Activated naive CD8-positive, alpha-beta T cell treated with anti-CD3 and anti-CD28 coated beads, Interleukin-2, amount 10 ng/mL, durations not matched to agents 7 days and 5 days (primary cell): ENCODE results near the gene TBC1D3I. TPM values are rescaled to one million over a fixed set of nuclear protein-coding genes. Genes with fewer than 3 reads are reported as not detected.
"Not testable (repeated sequence)": the region's sequence is repeated elsewhere in the genome, so short reads cannot be mapped to it uniquely, and the experiment has no call there.

Experiments
- ATAC-seq: fragments of 150-1000 bp; cut with Tn5 transposase; one replicate; pipeline ENCODE4 v1.10.0; 2021; ENCODE audit warnings: low read depth, moderate library complexity
- POLR2A ChIA-PET: fragments of 350-600 bp; sonication (Branson Sonifier 250); formaldehyde crosslinking; loops from one replicate; lab custom pipeline; 2021; ENCODE audit warnings: antibody characterized with exemption; lab: Charles Lee
- DNase-seq: peaks from one replicate; pipeline ENCODE4 v3.0.0; 2021
- H3K27ac Mint-ChIP-seq: one replicate; pipeline ENCODE4 v1.8.0; 2022; ENCODE audit warnings: mild to moderate bottlenecking, mixed read lengths
- H3K27me3 Mint-ChIP-seq: one replicate; pipeline ENCODE4 v1.8.0; 2022; ENCODE audit warnings: mild to moderate bottlenecking, moderate library complexity, mixed read lengths
- H3K36me3 Mint-ChIP-seq: one replicate; pipeline ENCODE4 v1.8.0; 2021; ENCODE audit warnings: mild to moderate bottlenecking, mixed read lengths
- H3K4me1 Mint-ChIP-seq: one replicate; pipeline ENCODE4 v1.8.0; 2021; ENCODE audit warnings: mixed read lengths
- H3K4me3 Mint-ChIP-seq: one replicate; pipeline ENCODE4 v1.8.0; 2022; ENCODE audit warnings: mild to moderate bottlenecking, moderate library complexity, mixed read lengths
- H3K9me3 Mint-ChIP-seq: one replicate; pipeline ENCODE4 v1.8.0; 2021; ENCODE audit warnings: mixed read lengths
- total RNA-seq, 2 experiments: library from RNA; stranded (reverse); gene quantifications; one replicate each; pipeline ENCODE4 v1.2.3, GENCODE V29; 2021

Gene TBC1D3I
- total RNA-seq, 2 experiments from 2014 or later: 0.78 to 0.88 TPM

DNA sequence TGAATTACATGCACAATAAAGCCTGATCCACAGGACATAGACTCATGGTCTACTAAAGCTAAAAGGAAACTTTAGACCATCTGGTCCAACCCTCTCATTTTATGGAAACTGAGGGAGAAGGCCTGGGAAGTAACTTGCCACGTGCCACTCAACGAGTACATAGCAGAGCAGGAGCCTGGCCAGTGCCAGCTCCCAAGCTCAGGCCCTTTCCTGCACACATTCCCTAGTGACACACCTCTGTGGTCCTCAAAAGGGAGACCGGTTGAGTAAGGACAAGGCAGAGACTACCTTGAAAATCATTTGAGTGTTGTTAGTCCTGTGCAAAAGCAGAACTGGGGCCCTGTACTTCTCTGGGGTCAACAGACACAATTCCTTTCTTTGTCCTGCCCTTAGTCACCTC is 50.7 kb downstream of the TBC1D3I start:
- DNase-seq (no peak), ATAC-seq (no peak)
- Mint-ChIP-seq H3K4me3 (no peak overlapping the region), H3K27me3 (peaks cover 47% of the 10 kb centered on the region), H3K4me1 (peaks cover 12% of the 10 kb centered on the region), H3K9me3 (peaks cover 2% of the 10 kb centered on the region), H3K36me3 (no peaks in the 10 kb centered on the region), H3K27ac (no peak overlapping the region)
- POLR2A ChIA-PET: no interaction called here

- peaks cover 43% of the 10 kb centered on the region for H3K27me3 Mint-ChIP-seq
- H3K9me3 Mint-ChIP-seq: no peaks in the 10 kb centered on the region
- no peak overlapping the region for H3K4me3 Mint-ChIP-seq
- no peak for DNase-seq
- no peaks in the 10 kb centered on the region for H3K36me3 Mint-ChIP-seq
- H3K4me1 Mint-ChIP-seq: peaks cover 12% of the 10 kb centered on the region
- POLR2A ChIA-PET: no interaction called here
- H3K27ac Mint-ChIP-seq: no peak overlapping the region
- no peak for ATAC-seq
These were observed 51.4 kb downstream of the TBC1D3I start for GRCh38 chr17:36212966-36213365.

DNA sequence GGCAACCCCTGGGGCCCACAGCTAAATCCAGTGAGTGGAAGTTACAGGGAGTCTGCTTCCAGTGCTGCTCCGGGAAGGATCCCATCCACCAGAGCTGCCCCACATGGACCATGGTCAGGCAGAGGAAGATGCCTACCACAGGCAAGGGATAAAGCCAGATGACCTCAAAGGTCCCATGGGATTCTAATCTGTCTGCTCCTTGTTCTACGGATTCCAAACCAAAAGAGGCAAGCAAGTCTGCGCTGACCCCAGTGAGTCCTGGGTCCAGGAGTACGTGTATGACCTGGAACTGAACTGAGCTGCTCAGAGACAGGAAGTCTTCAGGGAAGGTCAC is 52.1 kb downstream of the TBC1D3I start:
- no peaks in the 10 kb centered on the region for H3K36me3 Mint-ChIP-seq
- ATAC-seq (no peak), DNase-seq (no peak)
- H3K4me1 Mint-ChIP-seq: peaks cover 12% of the 10 kb centered on the region
- H3K27me3 Mint-ChIP-seq: peaks cover 46% of the 10 kb centered on the region
- H3K4me3 Mint-ChIP-seq: no peak overlapping the region
- no peaks in the 10 kb centered on the region for H3K9me3 Mint-ChIP-seq
- no peak overlapping the region for H3K27ac Mint-ChIP-seq
- POLR2A ChIA-PET: no interaction called here

- peak overlapping the region; percentile 10 for H3K27ac Mint-ChIP-seq
- peaks cover 46% of the 10 kb centered on the region for H3K27me3 Mint-ChIP-seq
- not testable (repeated sequence) for ATAC-seq, H3K9me3 Mint-ChIP-seq, H3K4me3 Mint-ChIP-seq, DNase-seq, H3K36me3 Mint-ChIP-seq
- POLR2A ChIA-PET: interaction anchor here (0.5 kb wide), 1 partner anchor 742 kb away, joined by 3 read pairs; no protein-coding TSS in a partner anchor
- H3K4me1 Mint-ChIP-seq: peaks cover 14% of the 10 kb centered on the region
These were observed 52.7 kb downstream of the TBC1D3I start for GRCh38 chr17:36211484-36212271.

- Mint-ChIP-seq H3K4me1 (peaks cover 23% of the 10 kb centered on the region), H3K27me3 (peaks cover 44% of the 10 kb centered on the region), H3K27ac (peak within 1 kb of the TSS; percentile 10)
- H3K36me3 Mint-ChIP-seq, DNase-seq, H3K4me3 Mint-ChIP-seq, H3K9me3 Mint-ChIP-seq, POLR2A ChIA-PET: not testable (repeated sequence)
- ATAC-seq: peak; percentile 31
These were observed 53.7 kb downstream of the TBC1D3I start, which contains the start of gene CCL4L2 for GRCh38 chr17:36210439-36211211. CCL4L2 (plus strand) TSS chr17:36211063.

- H3K27me3 Mint-ChIP-seq: peaks cover 41% of the 10 kb centered on the region
- no peak for ATAC-seq
- H3K4me3 Mint-ChIP-seq: no peak overlapping the region
These were observed 54.8 kb downstream of the TBC1D3I start for GRCh38 chr17:36209575-36209974.

GRCh38 chr17:36207383-36207782 is 57.0 kb downstream of the TBC1D3I start:
- H3K27ac Mint-ChIP-seq, H3K9me3 Mint-ChIP-seq, ATAC-seq, H3K4me3 Mint-ChIP-seq, POLR2A ChIA-PET, DNase-seq, H3K36me3 Mint-ChIP-seq: not testable (repeated sequence)
- Mint-ChIP-seq H3K4me1 (peaks cover 28% of the 10 kb centered on the region), H3K27me3 (peaks cover 31% of the 10 kb centered on the region)

More at GRCh38 chr17:36209575-36209974, 54.8 kb downstream of the TBC1D3I start:
- no peak for DNase-seq
- peaks cover 25% of the 10 kb centered on the region for H3K4me1 Mint-ChIP-seq
- H3K9me3 Mint-ChIP-seq: no peaks in the 10 kb centered on the region
- H3K27ac Mint-ChIP-seq: no peak overlapping the region
- POLR2A ChIA-PET: no interaction called here
- no peaks in the 10 kb centered on the region for H3K36me3 Mint-ChIP-seq

- DNase-seq, H3K9me3 Mint-ChIP-seq, H3K4me3 Mint-ChIP-seq, H3K27ac Mint-ChIP-seq, H3K36me3 Mint-ChIP-seq, POLR2A ChIA-PET: not testable (repeated sequence)
- ATAC-seq: peak; percentile 23
- Mint-ChIP-seq H3K27me3 (peaks cover 27% of the 10 kb centered on the region), H3K4me1 (peaks cover 32% of the 10 kb centered on the region)
These were observed 57.9 kb downstream of the TBC1D3I start for GRCh38 chr17:36206486-36206821.

DNA sequence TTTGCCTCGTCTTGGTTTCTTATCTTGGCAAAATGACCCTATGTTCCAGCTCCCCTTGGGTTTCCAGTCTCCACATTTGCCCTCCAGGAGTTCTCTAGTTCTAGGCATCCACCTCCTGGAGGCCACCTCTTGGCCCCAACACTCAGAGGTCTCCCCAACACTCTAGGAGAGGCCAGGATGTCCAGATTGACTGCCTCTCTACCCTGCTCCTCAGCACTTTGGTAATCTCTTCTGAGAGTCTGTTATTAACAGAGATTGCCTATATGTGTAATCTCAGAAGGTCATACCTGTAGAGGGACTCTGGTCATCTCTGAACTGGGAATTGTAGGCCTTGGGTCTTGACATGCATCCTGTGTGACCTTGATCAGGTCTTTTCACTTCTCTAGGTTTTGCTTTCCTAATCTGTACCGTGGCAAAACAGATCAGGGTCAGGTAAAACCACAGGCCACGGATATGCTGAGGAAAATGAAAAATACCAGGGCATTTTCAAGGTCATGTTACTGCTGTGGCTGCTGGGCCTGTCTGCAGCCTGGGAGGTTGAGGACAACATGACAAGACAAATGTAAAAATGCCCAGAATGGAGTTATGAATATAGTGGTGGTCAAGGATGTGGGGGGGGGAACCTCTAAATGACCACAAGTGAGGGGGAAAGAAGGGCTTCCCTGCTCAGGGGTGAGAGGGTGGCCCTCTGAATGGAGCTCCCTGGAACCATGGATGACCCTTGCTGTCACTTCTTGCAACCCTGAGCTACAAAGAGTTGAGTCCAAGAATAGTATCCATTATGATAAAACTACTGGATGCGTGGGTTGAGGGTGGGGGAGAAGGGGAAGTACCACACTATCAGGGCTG is 58.5 kb downstream of the TBC1D3I start:
- H3K4me3 Mint-ChIP-seq: no peak overlapping the region
- peaks cover 27% of the 10 kb centered on the region for H3K27me3 Mint-ChIP-seq
- no peaks in the 10 kb centered on the region for H3K9me3 Mint-ChIP-seq
- no peak overlapping the region for H3K27ac Mint-ChIP-seq
- H3K4me1 Mint-ChIP-seq: peaks cover 32% of the 10 kb centered on the region
- ATAC-seq: no peak
- POLR2A ChIA-PET: no interaction called here
- no peaks in the 10 kb centered on the region for H3K36me3 Mint-ChIP-seq
- no peak for DNase-seq

- Mint-ChIP-seq H3K27ac (no peak overlapping the region), H3K9me3 (no peaks in the 10 kb centered on the region), H3K4me3 (no peak overlapping the region), H3K27me3 (peaks cover 22% of the 10 kb centered on the region), H3K4me1 (peaks cover 32% of the 10 kb centered on the region), H3K36me3 (no peaks in the 10 kb centered on the region)
- DNase-seq (no peak), ATAC-seq (no peak)
- POLR2A ChIA-PET: no interaction called here
These were observed 59.5 kb downstream of the TBC1D3I start for GRCh38 chr17:36204724-36205500.
